SU-DHL-6 (cell line): Measurements from ENCODE around the gene BRD1.

Experiments used
- CTCF ChIP-seq: fragments of 200-600 bp; sonication (generic); IDR thresholded peaks from one replicate; pipeline ENCODE4 v1.5.1; 2017; ENCODE audit warnings: antibody characterized with exemption, mild to moderate bottlenecking, low read length, moderate library complexity; ENCODE audit not compliant: insufficient read depth, poor library complexity, severe bottlenecking
- EZH2phosphoT487 ChIP-seq: fragments of 200-600 bp; sonication (generic), shearing (Covaris generic); conservative IDR thresholded peaks from 2 replicates; pipeline ENCODE4 v1.6.1; 2018; ENCODE audit warnings: mild to moderate bottlenecking, antibody characterized with exemption, low read length, moderate library complexity, mixed read lengths

- TF ChIP-seq CTCF (no peak), EZH2phosphoT487 (no peak)
These were observed 10.3 kb downstream of the BRD1 start for GRCh38 chr22:49817359-49817758.
